DND-41 (cell line): ENCODE results near the gene WDR53.
"Not testable (repeated sequence)": the region's sequence is repeated elsewhere in the genome, so short reads cannot be mapped to it uniquely, and the experiment has no call there.

ENCODE experiments used
- ATAC-seq: fragments of 200-7000 bp; cut with Tn5 transposase; 3 replicates; pipeline ENCODE4 v1.9.1; 2021; ENCODE audit warnings: low read depth; ENCODE audit not compliant: insufficient read depth
- DNase-seq: peaks from one replicate; pipeline ENCODE4 v3.0.0-alpha.2; 2020
- H2AFZ ChIP-seq: 2 replicates; pipeline ENCODE4 v1.6.0; 2012; ENCODE audit warnings: low read depth, low read length
- H3K27ac ChIP-seq: 2 replicates; pipeline ENCODE4 v1.5.1; 2012; ENCODE audit warnings: low read length, inconsistent platforms
- H3K27me3 ChIP-seq: fragments of 200-600 bp; sonication (generic); 2 replicates; pipeline ENCODE4 v1.6.0; 2012; ENCODE audit warnings: low read length, mild to moderate bottlenecking, inconsistent platforms; ENCODE audit not compliant: insufficient read depth, poor library complexity
- H3K36me3 ChIP-seq: 2 replicates; pipeline ENCODE4 v1.5.1; 2012; ENCODE audit warnings: low read length, inconsistent platforms; ENCODE audit not compliant: insufficient read depth
- H3K4me1 ChIP-seq: 2 replicates; pipeline ENCODE4 v1.5.1; 2012; ENCODE audit warnings: mild to moderate bottlenecking, low read length; ENCODE audit not compliant: insufficient read depth
- H3K4me2 ChIP-seq: 2 replicates; pipeline ENCODE4 v1.6.0; 2012; ENCODE audit warnings: mild to moderate bottlenecking, moderate library complexity, low read length, inconsistent platforms; ENCODE audit not compliant: insufficient read depth
- H3K4me3 ChIP-seq, 2 experiments: fragments of 200-600 bp in 1 of 2; shearing (Covaris generic) in 1 of 2; 2 replicates each; pipeline ENCODE4 v1.5.1; 2012 to 2016; ENCODE audit warnings: inconsistent platforms in 2 of 2, low read length in 2 of 2, mild to moderate bottlenecking in 2 of 2, low read depth in 1 of 2, moderate library complexity in 1 of 2
- H3K79me2 ChIP-seq: 2 replicates; pipeline ENCODE4 v1.6.0; 2012; ENCODE audit warnings: low read length, inconsistent platforms; ENCODE audit not compliant: insufficient read depth
- H3K9ac ChIP-seq: 2 replicates; pipeline ENCODE4 v1.6.0; 2012; ENCODE audit warnings: low read depth, mild to moderate bottlenecking, inconsistent platforms, low read length, moderate library complexity
- H3K9me3 ChIP-seq: 2 replicates; pipeline ENCODE4 v1.5.1; 2012; ENCODE audit warnings: low read length, moderate library complexity, mild to moderate bottlenecking, inconsistent platforms; ENCODE audit not compliant: insufficient read depth, severe bottlenecking
- H4K20me1 ChIP-seq: 2 replicates; pipeline ENCODE4 v1.6.0; 2012; ENCODE audit warnings: low read length; ENCODE audit not compliant: insufficient read depth
- EZH2 ChIP-seq: IDR thresholded peaks from 3 replicates; pipeline ENCODE4 v1.6.1; 2012; ENCODE audit warnings: borderline replicate concordance, low read depth, mild to moderate bottlenecking, moderate library complexity, low read length, inconsistent platforms; ENCODE audit not compliant: severe bottlenecking
- TF ChIP-seq, protein P1 (sequence below): IDR thresholded peaks from 2 replicates; pipeline ENCODE4 v1.5.1; 2012; ENCODE audit warnings: borderline replicate concordance, low read length, moderate library complexity, mild to moderate bottlenecking; ENCODE audit not compliant: poor library complexity, severe bottlenecking; ENCODE audit errors: extremely low read depth

Gene WDR53

DNA sequence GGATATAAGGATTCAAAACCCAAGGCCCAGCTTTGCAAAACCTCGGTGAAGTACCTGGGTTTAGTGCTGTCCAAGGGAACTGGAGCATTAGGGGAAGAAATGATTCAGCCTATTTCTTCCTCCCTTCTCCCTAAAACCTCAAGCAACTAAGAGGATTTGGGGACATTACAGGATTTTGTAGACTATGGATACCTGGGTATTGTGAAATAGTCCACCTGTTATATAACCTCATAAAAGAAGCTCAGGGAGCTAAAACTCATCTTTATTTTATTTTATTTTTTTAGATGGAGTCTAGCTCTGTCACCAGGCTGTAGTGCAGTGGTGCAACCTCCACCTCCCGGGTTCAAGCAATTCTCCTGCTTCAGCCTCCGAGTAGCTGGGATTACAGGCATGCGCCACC lies 44.5 kb downstream of the WDR53 start:
- no peaks in the 10 kb centered on the region for H4K20me1 ChIP-seq
- no peak overlapping the region for H3K9ac ChIP-seq
- peaks cover under 1% of the 10 kb centered on the region; the same call in 1 of the 2 replicates for H3K4me1 ChIP-seq
- H3K79me2 ChIP-seq = no peaks in the 10 kb centered on the region
- no peak overlapping the region for H3K4me2 ChIP-seq
- H3K27ac ChIP-seq = no peak overlapping the region
- no peak overlapping the region for H2AFZ ChIP-seq
- DNase-seq (no peak), ATAC-seq (no peak)
- peaks cover 27% of the 10 kb centered on the region for H3K9me3 ChIP-seq
- no peak overlapping the region for H3K4me3 ChIP-seq
- TF ChIP-seq EZH2 = no peak
- TF ChIP-seq, protein P1, sequence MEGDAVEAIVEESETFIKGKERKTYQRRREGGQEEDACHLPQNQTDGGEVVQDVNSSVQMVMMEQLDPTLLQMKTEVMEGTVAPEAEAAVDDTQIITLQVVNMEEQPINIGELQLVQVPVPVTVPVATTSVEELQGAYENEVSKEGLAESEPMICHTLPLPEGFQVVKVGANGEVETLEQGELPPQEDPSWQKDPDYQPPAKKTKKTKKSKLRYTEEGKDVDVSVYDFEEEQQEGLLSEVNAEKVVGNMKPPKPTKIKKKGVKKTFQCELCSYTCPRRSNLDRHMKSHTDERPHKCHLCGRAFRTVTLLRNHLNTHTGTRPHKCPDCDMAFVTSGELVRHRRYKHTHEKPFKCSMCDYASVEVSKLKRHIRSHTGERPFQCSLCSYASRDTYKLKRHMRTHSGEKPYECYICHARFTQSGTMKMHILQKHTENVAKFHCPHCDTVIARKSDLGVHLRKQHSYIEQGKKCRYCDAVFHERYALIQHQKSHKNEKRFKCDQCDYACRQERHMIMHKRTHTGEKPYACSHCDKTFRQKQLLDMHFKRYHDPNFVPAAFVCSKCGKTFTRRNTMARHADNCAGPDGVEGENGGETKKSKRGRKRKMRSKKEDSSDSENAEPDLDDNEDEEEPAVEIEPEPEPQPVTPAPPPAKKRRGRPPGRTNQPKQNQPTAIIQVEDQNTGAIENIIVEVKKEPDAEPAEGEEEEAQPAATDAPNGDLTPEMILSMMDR = no peak
- no peaks in the 10 kb centered on the region for H3K27me3 ChIP-seq
- H3K36me3 ChIP-seq = no peaks in the 10 kb centered on the region

DNA sequence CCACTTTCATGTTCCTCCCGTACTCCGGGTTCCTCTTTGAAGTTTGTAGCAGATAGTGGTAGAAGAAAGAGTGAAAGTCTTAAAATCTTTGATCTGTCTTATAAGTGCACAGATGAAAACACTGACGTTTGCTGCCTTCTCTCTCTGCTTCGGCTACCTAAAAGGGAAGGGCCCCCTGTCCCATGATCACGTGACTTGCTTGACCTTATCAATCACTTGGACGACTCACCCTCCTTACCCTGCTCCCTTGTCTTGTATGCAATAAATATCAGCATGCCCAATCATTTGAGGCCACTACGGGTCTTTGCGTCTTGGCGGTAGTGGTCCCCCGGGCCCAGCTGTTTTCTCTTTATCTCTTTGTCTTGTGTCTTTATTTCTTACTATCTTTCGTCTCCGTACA lies 47.1 kb downstream of the WDR53 start:
- not testable (repeated sequence) for ATAC-seq, H3K36me3 ChIP-seq

DNA sequence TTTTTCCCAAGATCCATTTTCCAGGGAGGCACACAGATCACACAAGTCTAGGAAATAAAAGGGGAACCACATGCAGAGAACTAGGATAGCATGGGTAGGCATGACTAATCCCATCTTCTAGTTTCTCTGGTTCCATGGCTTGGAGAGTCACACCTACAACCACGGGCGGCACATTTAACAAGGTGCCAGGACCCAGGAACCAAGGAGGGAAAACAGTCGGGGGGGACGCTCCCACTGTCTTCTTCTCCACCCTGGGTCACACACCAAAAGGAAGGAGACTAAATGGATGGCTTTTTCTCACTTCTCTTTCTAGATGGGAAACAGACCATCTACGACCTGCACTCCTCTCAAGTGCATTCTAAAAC lies 48.7 kb downstream of the WDR53 start:
- Histone ChIP-seq H3K9ac (no peak overlapping the region), H3K79me2 (no peaks in the 10 kb centered on the region), H3K4me2 (no peak overlapping the region), H3K36me3 (no peaks in the 10 kb centered on the region), H4K20me1 (no peaks in the 10 kb centered on the region), H3K4me1 (no peaks in the 10 kb centered on the region), H3K9me3 (peaks cover 47% of the 10 kb centered on the region), H2AFZ (no peak overlapping the region), H3K27ac (no peak overlapping the region), H3K27me3 (no peaks in the 10 kb centered on the region), H3K4me3 (no peak overlapping the region)
- ATAC-seq (no peak), DNase-seq (peak; percentile 62)
- TF ChIP-seq, protein P1 = no peak
- no peak for TF ChIP-seq EZH2

More for the DNA sequence above, 47.1 kb downstream of the WDR53 start:
- not testable (repeated sequence) for H2AFZ ChIP-seq, H4K20me1 ChIP-seq, H3K4me3 ChIP-seq, H3K79me2 ChIP-seq, DNase-seq, H3K9ac ChIP-seq, H3K4me1 ChIP-seq, H3K27me3 ChIP-seq, H3K27ac ChIP-seq, H3K4me2 ChIP-seq
- H3K9me3 ChIP-seq = peaks cover 45% of the 10 kb centered on the region

DNA sequence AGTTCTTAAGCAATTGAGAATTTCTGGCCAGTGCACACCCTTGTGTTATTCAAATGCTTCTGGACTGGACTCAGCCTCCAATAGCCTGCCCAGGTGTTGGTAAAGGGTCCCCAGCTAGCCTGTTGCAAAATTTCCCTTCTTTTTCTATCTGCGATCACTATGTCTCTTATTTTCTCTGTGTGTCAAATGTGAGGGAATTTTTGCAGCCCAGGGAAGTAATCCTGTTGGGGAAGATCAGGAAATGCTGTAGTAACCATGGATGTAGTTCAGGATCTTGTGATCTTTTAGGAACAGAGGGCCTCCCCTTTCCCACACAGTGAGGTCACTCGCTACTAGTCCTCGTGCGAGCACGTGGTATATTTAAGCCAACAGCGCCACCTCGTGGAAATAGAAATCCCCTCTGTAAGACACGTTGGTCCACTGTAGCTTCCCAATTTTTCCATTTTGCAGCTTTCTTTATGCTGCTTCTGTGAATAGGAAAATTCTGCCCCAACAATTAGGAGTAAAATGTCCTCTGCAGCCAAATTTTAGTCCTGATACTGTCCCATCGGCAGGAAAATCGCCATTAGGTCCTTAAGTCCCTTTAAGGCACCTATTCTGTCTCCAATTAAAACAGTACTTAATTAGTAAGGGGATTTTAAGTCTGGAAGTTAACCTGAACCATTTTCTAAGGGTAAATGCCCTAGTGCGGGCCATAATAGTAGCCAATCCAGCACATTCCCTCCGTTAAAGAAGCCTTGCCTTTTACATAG lies 49.2 kb downstream of the WDR53 start:
- ATAC-seq (no peak), DNase-seq (peak; percentile 31)
- no peaks in the 10 kb centered on the region for H3K27me3 ChIP-seq
- TF ChIP-seq, protein P1 = peak; percentile 40
- TF ChIP-seq EZH2 = no peak
- H3K9ac ChIP-seq = no peak overlapping the region
- peaks cover 47% of the 10 kb centered on the region for H3K9me3 ChIP-seq
- no peak overlapping the region for H3K4me3 ChIP-seq
- H3K4me1 ChIP-seq = no peaks in the 10 kb centered on the region
- H3K36me3 ChIP-seq = no peaks in the 10 kb centered on the region
- no peak overlapping the region for H3K4me2 ChIP-seq
- H4K20me1 ChIP-seq = no peaks in the 10 kb centered on the region
- no peaks in the 10 kb centered on the region for H3K79me2 ChIP-seq
- H3K27ac ChIP-seq = no peak overlapping the region
- H2AFZ ChIP-seq = no peak overlapping the region
